Panc1 (cell line): ENCODE results near the gene MXRA8.

Experiments
- CTCF ChIP-seq: fragments of 450-650 bp; IDR thresholded peaks from 2 replicates; pipeline ENCODE4 v1.5.1; 2017; ENCODE audit warnings: mild to moderate bottlenecking
- POLR2AphosphoS5 ChIP-seq: IDR thresholded peaks from 2 replicates; pipeline ENCODE4 v1.6.1; 2012; ENCODE audit warnings: mild to moderate bottlenecking, low read depth, low read length, moderate library complexity
- SIN3A ChIP-seq: IDR thresholded peaks from 2 replicates; pipeline ENCODE4 v1.6.1; 2012; ENCODE audit warnings: low read depth, mild to moderate bottlenecking, low read length, moderate library complexity, borderline replicate concordance; ENCODE audit not compliant: insufficient read depth
- TCF7L2 ChIP-seq: IDR thresholded peaks from 2 replicates; pipeline ENCODE4 v1.6.1; 2011; ENCODE audit warnings: mild to moderate bottlenecking, low read depth, low read length, inconsistent platforms
- TF ChIP-seq, protein P1 (sequence below), 2 experiments: IDR thresholded peaks; 2 replicates each; pipeline ENCODE4 v1.6.1; 2011 to 2012; ENCODE audit warnings: low read depth in 2 of 2, control low read depth in 1 of 2, low read length in 1 of 2, mild to moderate bottlenecking in 1 of 2, moderate library complexity in 1 of 2; ENCODE audit not compliant: insufficient read depth in 1 of 2

DNA sequence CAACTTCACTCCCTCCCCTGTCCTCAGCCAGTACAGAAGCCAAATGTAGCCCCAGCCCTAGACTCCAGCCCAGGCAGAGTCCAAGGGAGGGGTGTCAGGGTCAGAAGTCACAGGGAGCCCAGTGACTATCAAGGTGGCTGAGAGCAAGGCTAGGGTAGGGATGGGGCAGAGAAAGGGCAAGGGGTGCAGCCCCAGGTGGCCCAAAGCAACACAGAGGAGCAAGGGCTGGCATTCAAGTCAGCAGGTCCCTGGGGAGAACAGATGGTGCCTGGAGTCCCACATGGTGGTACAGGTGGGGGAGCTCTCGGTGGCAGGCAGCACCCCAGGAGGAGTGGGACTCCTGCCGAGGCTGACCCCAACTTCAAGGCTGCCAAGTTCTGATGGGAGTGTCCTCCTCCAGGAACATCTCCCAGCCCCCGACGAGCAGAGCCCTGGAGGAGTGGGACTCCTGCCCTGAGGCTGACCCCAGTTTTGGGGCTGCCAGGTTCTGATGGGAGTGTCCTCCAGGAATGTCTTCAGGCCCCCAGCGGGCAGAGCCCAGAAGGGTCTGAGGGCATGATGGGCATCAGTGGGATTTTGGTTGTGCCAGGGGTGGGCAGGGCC is 5.5 kb downstream of the MXRA8 start:
- TF ChIP-seq CTCF (no peak), POLR2AphosphoS5 (no peak; the same call in 1 of the 2 replicates), SIN3A (no peak), TCF7L2 (no peak)
- TF ChIP-seq, protein P1, sequence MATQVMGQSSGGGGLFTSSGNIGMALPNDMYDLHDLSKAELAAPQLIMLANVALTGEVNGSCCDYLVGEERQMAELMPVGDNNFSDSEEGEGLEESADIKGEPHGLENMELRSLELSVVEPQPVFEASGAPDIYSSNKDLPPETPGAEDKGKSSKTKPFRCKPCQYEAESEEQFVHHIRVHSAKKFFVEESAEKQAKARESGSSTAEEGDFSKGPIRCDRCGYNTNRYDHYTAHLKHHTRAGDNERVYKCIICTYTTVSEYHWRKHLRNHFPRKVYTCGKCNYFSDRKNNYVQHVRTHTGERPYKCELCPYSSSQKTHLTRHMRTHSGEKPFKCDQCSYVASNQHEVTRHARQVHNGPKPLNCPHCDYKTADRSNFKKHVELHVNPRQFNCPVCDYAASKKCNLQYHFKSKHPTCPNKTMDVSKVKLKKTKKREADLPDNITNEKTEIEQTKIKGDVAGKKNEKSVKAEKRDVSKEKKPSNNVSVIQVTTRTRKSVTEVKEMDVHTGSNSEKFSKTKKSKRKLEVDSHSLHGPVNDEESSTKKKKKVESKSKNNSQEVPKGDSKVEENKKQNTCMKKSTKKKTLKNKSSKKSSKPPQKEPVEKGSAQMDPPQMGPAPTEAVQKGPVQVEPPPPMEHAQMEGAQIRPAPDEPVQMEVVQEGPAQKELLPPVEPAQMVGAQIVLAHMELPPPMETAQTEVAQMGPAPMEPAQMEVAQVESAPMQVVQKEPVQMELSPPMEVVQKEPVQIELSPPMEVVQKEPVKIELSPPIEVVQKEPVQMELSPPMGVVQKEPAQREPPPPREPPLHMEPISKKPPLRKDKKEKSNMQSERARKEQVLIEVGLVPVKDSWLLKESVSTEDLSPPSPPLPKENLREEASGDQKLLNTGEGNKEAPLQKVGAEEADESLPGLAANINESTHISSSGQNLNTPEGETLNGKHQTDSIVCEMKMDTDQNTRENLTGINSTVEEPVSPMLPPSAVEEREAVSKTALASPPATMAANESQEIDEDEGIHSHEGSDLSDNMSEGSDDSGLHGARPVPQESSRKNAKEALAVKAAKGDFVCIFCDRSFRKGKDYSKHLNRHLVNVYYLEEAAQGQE (IDR thresholded peaks at IDR 0.05; ENCODE audit: insufficient read depth in 1 of 2, low read depth in 2 of 2, low read length in 1 of 2), result no peak
